PC-3 (cell line): ENCODE measurements around the gene RPS19BP1. TPM values are rescaled to one million over a fixed set of nuclear protein-coding genes. Genes with fewer than 3 reads are reported as not detected.

Experiments
- ATAC-seq: fragments of 200-7000 bp; cut with Tn5 transposase; 2 replicates; pipeline ENCODE4 v1.9.1; 2020; ENCODE audit warnings: mild to moderate bottlenecking, moderate library complexity
- BruUV-seq: library from RNA; stranded (reverse); fragments of 400-500 nt; replicated peaks from 2 replicates; lab custom pipeline; 2021; lab: Mats Ljungman, UMichigan
- CTCF ChIA-PET: fragments of 300-600 bp; sonication (Branson Sonifier 250); formaldehyde crosslinking; loops from one replicate; lab custom pipeline; 2022; ENCODE audit warnings: antibody characterized with exemption; lab: Charles Lee
- POLR2A ChIA-PET: fragments of 300-600 bp; sonication (Branson Sonifier 250); formaldehyde crosslinking; loops from one replicate; lab custom pipeline; 2022; ENCODE audit warnings: antibody characterized with exemption; ENCODE audit not compliant: unreplicated experiment; lab: Charles Lee
- DNase-seq: peaks from one replicate; pipeline ENCODE4 v3.0.0-alpha.2; 2015
- H2AFZ ChIP-seq: fragments of 300-600 bp; sonication (generic); 2 replicates; pipeline ENCODE4 v1.6.0; 2016; ENCODE audit warnings: antibody characterized with exemption, low read length
- H3F3A ChIP-seq: fragments of 300-600 bp; sonication (generic); one replicate; pipeline ENCODE4 v1.6.0; 2017; ENCODE audit warnings: antibody characterized with exemption, low read length, control low read depth, mild to moderate bottlenecking; ENCODE audit not compliant: unreplicated experiment
- H3K27ac ChIP-seq: fragments of 300-600 bp; sonication (generic); 2 replicates; pipeline ENCODE4 v1.5.1; 2016; ENCODE audit warnings: mild to moderate bottlenecking, low read length
- H3K27me3 ChIP-seq: fragments of 300-600 bp; sonication (generic); 2 replicates; pipeline ENCODE4 v1.6.1; 2016; ENCODE audit warnings: low read length, mixed read lengths
- H3K36me3 ChIP-seq: fragments of 300-600 bp; sonication (generic); 2 replicates; pipeline ENCODE4 v1.6.1; 2016; ENCODE audit warnings: low read depth, mixed run types, low read length, mixed read lengths
- H3K4me1 ChIP-seq: fragments of 300-600 bp; sonication (generic); 2 replicates; pipeline ENCODE4 v1.5.1; 2016; ENCODE audit warnings: low read length; ENCODE audit not compliant: insufficient read depth
- H3K4me2 ChIP-seq: fragments of 300-600 bp; sonication (generic); 2 replicates; pipeline ENCODE4 v1.6.0; 2016; ENCODE audit warnings: low read length
- H3K4me3 ChIP-seq: fragments of 300-600 bp; sonication (generic); 2 replicates; pipeline ENCODE4 v1.5.1; 2016; ENCODE audit warnings: mild to moderate bottlenecking, low read length, mixed read lengths
- H3K79me2 ChIP-seq: fragments of 300-600 bp; sonication (generic); 2 replicates; pipeline ENCODE4 v1.6.1; 2017; ENCODE audit warnings: low read length, mixed read lengths
- H3K9ac ChIP-seq: fragments of 300-600 bp; sonication (generic); 2 replicates; pipeline ENCODE4 v1.6.0; 2016; ENCODE audit warnings: mild to moderate bottlenecking, low read length
- H3K9me2 ChIP-seq: fragments of 300-600 bp; sonication (generic); replicated peaks from 2 replicates; pipeline ENCODE4 v1.6.1; 2016; ENCODE audit warnings: mixed run types, low read length, mixed read lengths
- H3K9me3 ChIP-seq: fragments of 300-600 bp; sonication (generic); 2 replicates; pipeline ENCODE4 v1.6.1; 2016; ENCODE audit warnings: low read length, mixed read lengths
- H4K20me1 ChIP-seq: fragments of 300-600 bp; sonication (generic); 2 replicates; pipeline ENCODE4 v1.6.1; 2016; ENCODE audit warnings: low read length, mixed read lengths
- EZH2 ChIP-seq: fragments of 300-600 bp; sonication (generic); IDR thresholded peaks from one replicate; pipeline ENCODE4 v1.6.1; 2017; ENCODE audit warnings: antibody characterized with exemption, mild to moderate bottlenecking, low read length; ENCODE audit not compliant: unreplicated experiment
- EZH2phosphoT487 ChIP-seq: fragments of 300-600 bp; sonication (generic); IDR thresholded peaks from 2 replicates; pipeline ENCODE4 v1.6.1; 2018; ENCODE audit warnings: mild to moderate bottlenecking, antibody characterized with exemption, low read length, borderline replicate concordance
- intact Hi-C: fragments of 100-400 bp; cut with micrococcal nuclease; formaldehyde crosslinking; loops from 2 replicates; pipeline ENCODE4 v1.9.0; 2023
- total RNA-seq: library from RNA; depleted of rRNA; stranded (reverse); fragments of >200 nt; gene quantifications from 2 replicates; pipeline ENCODE4 v1.2.3, GENCODE V29; 2014
- TF ChIP-seq, protein P1 (sequence below): fragments of 300-600 bp; sonication (generic); conservative IDR thresholded peaks from 2 replicates; pipeline ENCODE4 v1.5.1; 2017; ENCODE audit warnings: antibody characterized with exemption, low read depth, mild to moderate bottlenecking, low read length

The RPS19BP1 gene
- total RNA-seq, 1 experiment from 2014 or later, result 253 TPM

GRCh38 chr22:39518996-39519680 is 13.4 kb downstream of the RPS19BP1 start:
- TF ChIP-seq, protein P1, sequence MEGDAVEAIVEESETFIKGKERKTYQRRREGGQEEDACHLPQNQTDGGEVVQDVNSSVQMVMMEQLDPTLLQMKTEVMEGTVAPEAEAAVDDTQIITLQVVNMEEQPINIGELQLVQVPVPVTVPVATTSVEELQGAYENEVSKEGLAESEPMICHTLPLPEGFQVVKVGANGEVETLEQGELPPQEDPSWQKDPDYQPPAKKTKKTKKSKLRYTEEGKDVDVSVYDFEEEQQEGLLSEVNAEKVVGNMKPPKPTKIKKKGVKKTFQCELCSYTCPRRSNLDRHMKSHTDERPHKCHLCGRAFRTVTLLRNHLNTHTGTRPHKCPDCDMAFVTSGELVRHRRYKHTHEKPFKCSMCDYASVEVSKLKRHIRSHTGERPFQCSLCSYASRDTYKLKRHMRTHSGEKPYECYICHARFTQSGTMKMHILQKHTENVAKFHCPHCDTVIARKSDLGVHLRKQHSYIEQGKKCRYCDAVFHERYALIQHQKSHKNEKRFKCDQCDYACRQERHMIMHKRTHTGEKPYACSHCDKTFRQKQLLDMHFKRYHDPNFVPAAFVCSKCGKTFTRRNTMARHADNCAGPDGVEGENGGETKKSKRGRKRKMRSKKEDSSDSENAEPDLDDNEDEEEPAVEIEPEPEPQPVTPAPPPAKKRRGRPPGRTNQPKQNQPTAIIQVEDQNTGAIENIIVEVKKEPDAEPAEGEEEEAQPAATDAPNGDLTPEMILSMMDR, result no peak
- TF ChIP-seq EZH2 (no peak), EZH2phosphoT487 (no peak)
- H3K9me2 ChIP-seq, result no peaks in the 10 kb centered on the region
- ChIA-PET POLR2A (interaction anchor here (0.6 to 1.0 kb wide), 2 partner anchors 10 to 510 kb away, joined by 3 to 6 read pairs; no protein-coding TSS in a partner anchor), CTCF (interaction anchor here (1.0 kb wide), 1 partner anchor 10 kb away, joined by 14 read pairs; no protein-coding TSS in a partner anchor)
- ATAC-seq (peak; percentile 16), DNase-seq (peak; percentile 33)
- intact Hi-C loops, result no loop called here
- BruUV-seq, result TSS peak; percentile 80
- H3F3A ChIP-seq, result peaks cover 18% of the 10 kb centered on the region
- H3K27ac ChIP-seq, result peak overlapping the region; percentile 80
- peak overlapping the region; percentile 99 for H3K4me3 ChIP-seq
- peak overlapping the region; percentile 79 for H2AFZ ChIP-seq
- H3K4me2 ChIP-seq, result peak overlapping the region; percentile 93
- H3K4me1 ChIP-seq, result peaks cover 19% of the 10 kb centered on the region
- no peaks in the 10 kb centered on the region for H3K27me3 ChIP-seq
- no peaks in the 10 kb centered on the region for H3K9me3 ChIP-seq
- H3K79me2 ChIP-seq, result peaks cover 57% of the 10 kb centered on the region
- H4K20me1 ChIP-seq, result peaks cover 34% of the 10 kb centered on the region
- H3K36me3 ChIP-seq, result peaks cover 33% of the 10 kb centered on the region
- peak overlapping the region; percentile 100 for H3K9ac ChIP-seq

- H3K4me3 ChIP-seq, result peak overlapping the region; percentile 99
- ATAC-seq, result no peak
- intact Hi-C loops, result no loop called here
These were observed 14.3 kb downstream of the RPS19BP1 start for GRCh38 chr22:39518144-39518786.

More at GRCh38 chr22:39518144-39518786, 14.3 kb downstream of the RPS19BP1 start:
- Histone ChIP-seq H3K79me2 (peaks cover 55% of the 10 kb centered on the region), H3K9me3 (no peaks in the 10 kb centered on the region), H3K27me3 (no peaks in the 10 kb centered on the region), H3K4me1 (peaks cover 17% of the 10 kb centered on the region), H3K9me2 (no peaks in the 10 kb centered on the region), H3K4me2 (peak overlapping the region; percentile 93), H3K27ac (no peak overlapping the region), H3K9ac (no peak overlapping the region), H3F3A (peaks cover 18% of the 10 kb centered on the region), H4K20me1 (peaks cover 32% of the 10 kb centered on the region), H3K36me3 (peaks cover 40% of the 10 kb centered on the region), H2AFZ (no peak overlapping the region)
- ChIA-PET CTCF (interaction anchor here (1.3 kb wide), 1 partner anchor 22 kb away, joined by 4 read pairs; no protein-coding TSS in a partner anchor), POLR2A (no interaction called here)
- BruUV-seq, result no TSS peak
- TF ChIP-seq EZH2 (no peak), EZH2phosphoT487 (no peak)
- TF ChIP-seq, protein P1, result no peak
- DNase-seq, result no peak
